Measurements from ENCODE around the gene SKIL.
A peak's percentile ranks its signal among the peaks of the same experiment; 100 is the strongest.

DNA sequence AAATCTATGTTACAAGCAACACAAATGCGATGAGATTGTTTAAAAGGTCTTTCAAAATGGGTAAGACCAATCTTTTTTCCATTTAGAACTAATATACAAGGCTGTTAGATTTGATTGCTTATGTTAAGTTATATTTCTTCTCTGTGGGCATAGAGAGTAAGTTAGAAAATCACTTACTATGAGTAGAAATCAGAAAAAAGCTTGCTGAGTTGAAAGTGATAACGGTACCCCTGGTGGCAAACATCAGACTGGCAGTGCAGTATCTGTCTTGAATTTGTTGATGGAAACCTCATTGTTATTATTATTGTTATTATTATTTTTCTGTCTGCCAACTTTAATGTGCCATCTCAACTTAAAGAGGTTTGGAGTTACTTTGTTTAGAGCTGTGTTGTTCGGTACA, 73.5 kb downstream of the SKIL start:
- TF ChIP-seq, protein P1, sequence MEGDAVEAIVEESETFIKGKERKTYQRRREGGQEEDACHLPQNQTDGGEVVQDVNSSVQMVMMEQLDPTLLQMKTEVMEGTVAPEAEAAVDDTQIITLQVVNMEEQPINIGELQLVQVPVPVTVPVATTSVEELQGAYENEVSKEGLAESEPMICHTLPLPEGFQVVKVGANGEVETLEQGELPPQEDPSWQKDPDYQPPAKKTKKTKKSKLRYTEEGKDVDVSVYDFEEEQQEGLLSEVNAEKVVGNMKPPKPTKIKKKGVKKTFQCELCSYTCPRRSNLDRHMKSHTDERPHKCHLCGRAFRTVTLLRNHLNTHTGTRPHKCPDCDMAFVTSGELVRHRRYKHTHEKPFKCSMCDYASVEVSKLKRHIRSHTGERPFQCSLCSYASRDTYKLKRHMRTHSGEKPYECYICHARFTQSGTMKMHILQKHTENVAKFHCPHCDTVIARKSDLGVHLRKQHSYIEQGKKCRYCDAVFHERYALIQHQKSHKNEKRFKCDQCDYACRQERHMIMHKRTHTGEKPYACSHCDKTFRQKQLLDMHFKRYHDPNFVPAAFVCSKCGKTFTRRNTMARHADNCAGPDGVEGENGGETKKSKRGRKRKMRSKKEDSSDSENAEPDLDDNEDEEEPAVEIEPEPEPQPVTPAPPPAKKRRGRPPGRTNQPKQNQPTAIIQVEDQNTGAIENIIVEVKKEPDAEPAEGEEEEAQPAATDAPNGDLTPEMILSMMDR (IDR thresholded peaks at IDR 0.05): peak in 1 of 6 experiments; percentile 7
- no peak for TF ChIP-seq POLR2A (IDR thresholded peaks at IDR 0.05)
